HEK293T (cell line): Measurements from ENCODE around the gene CDK13.

ENCODE experiments used
- ARNT ChIP-seq: fragments of 450-650 bp; IDR thresholded peaks from 2 replicates; pipeline ENCODE4 v1.6.1; 2017; ENCODE audit warnings: mild to moderate bottlenecking
- CTBP1 ChIP-seq: fragments of 450-650 bp; IDR thresholded peaks from 2 replicates; pipeline ENCODE4 v1.6.1; 2016; ENCODE audit warnings: borderline replicate concordance
- FOXA1 ChIP-seq: fragments of 450-650 bp; IDR thresholded peaks from 2 replicates; pipeline ENCODE4 v1.6.1; 2016; ENCODE audit warnings: mild to moderate bottlenecking
- FOXK2 ChIP-seq: fragments of 450-650 bp; IDR thresholded peaks from 2 replicates; pipeline ENCODE4 v1.6.1; 2016; ENCODE audit warnings: mild to moderate bottlenecking
- HDGF ChIP-seq: fragments of 450-650 bp; IDR thresholded peaks from 2 replicates; pipeline ENCODE4 v1.6.1; 2017; ENCODE audit warnings: antibody characterized with exemption, borderline replicate concordance
- NFRKB ChIP-seq: fragments of 450-650 bp; IDR thresholded peaks from 2 replicates; pipeline ENCODE4 v1.6.1; 2016; ENCODE audit warnings: mild to moderate bottlenecking, moderate library complexity
- SP1 ChIP-seq: fragments of 450-650 bp; IDR thresholded peaks from 2 replicates; pipeline ENCODE4 v1.6.1; 2017

DNA sequence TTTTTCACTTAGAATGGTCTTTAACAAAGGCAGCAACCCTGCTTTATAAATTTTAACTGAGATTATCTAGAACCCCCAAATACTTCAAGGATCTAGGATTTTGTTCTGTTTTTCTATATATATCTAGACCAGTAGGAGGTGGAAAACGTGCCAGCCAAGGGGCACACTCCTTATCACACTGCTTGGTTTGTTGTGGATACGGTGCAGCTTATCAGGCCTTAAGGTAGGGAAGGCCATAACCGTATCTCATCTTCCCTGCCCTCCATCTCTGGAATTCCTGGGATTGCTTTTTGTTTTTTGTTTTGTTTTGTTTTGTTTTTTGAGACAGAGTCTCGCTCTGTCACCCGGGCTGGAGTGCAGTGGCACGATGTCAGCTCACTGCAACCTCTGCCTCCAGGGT, 109.0 kb downstream of the CDK13 start:
- TF ChIP-seq CTBP1, result no peak
- TF ChIP-seq HDGF, result no peak
- TF ChIP-seq FOXK2, result no peak
- TF ChIP-seq SP1, result no peak
- TF ChIP-seq NFRKB, result no peak
- TF ChIP-seq ARNT, result no peak
- TF ChIP-seq FOXA1, result no peak
